Left renal cortex interstitium (tissue), 4 donors: ENCODE data around the gene SLC20A1. TPM values are rescaled to one million over a fixed set of nuclear protein-coding genes. Genes with fewer than 3 reads are reported as not detected.
"Not testable (repeated sequence)": the region's sequence is repeated elsewhere in the genome, so short reads cannot be mapped to it uniquely, and the experiment has no call there.

Experiments
- DNase-seq, 4 donors: peaks; one replicate each; pipeline ENCODE4 v3.0.0-alpha.2; 2013; ENCODE audit warnings: low read depth in 4 of 4, low spot score in 2 of 4, missing footprints in 1 of 4
- polyA plus RNA-seq, 4 donors: library from polyadenylated mRNA; unstranded; fragments of 120-200 nt; gene quantifications; one replicate each; pipeline ENCODE4 v1.2.1, GENCODE V29; 2013; ENCODE audit not compliant: insufficient read length in 4 of 4

Gene SLC20A1
- polyA plus RNA-seq, 4 donors: 40.5 to 53.9 (median 42.0) TPM

DNA sequence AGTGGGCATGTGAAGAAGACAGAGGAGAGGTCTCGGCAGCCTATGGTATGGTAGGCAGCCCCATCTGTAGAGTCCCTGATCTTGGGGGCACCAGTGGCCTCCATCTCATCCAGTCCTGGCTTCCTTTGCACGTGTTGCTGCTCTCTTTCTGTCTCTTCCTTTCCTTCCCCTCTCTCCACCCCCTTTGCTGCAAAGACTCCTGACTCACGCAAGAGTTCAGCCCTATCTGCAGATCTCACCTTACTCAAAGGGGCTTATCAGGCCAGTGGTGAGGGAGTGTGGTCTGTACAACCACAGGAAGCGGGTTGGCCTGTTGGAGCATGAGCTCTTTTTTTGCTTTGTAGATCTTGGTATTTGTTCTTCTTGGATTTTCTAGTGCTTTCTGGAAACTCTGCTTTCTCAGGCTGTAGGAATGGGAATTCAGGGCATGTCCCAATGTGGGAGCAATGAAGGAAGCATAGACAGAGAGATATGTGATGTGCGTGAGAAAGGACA lies 60.5 kb downstream of the SLC20A1 start:
- DNase-seq: no peak

DNA sequence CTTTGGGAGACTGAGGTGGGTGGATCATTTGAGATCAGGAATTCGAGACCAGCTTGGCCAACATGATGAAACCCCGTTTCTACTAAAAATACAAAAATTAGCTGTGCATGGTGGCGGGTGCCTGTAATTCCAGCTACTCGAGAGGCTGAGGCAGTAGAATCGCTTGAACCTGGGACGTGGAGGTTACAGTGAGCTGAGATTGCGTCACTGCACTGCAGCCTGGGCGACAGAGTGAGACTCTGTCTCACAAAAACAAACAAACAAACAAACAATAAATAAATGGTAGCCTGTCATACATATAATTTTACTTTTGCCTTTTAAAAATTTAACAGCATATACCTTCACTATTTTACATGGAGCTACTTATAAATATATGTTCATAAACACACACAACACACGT lies 61.2 kb downstream of the SLC20A1 start:
- DNase-seq: not testable (repeated sequence)

DNA sequence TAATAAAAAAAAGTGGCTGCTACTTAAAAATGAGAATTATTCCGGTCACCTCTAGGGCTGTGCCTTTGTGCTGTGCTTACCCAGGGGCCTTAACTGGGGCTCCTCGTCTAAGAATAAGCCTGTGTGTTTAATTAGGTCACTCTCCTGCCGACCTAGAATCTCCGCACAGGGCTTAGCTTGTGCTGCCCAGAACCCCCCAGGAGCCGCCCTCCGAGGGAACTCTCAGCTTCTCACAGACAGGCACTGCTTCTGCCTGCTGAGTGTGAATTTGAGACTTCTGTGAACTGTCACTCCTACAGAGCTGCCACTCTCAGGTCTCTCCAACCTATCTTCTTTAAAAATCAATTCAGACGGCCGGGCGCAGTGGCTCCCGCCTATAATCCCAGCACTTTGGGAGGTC lies 63.2 kb downstream of the SLC20A1 start:
- DNase-seq: no peak

DNA sequence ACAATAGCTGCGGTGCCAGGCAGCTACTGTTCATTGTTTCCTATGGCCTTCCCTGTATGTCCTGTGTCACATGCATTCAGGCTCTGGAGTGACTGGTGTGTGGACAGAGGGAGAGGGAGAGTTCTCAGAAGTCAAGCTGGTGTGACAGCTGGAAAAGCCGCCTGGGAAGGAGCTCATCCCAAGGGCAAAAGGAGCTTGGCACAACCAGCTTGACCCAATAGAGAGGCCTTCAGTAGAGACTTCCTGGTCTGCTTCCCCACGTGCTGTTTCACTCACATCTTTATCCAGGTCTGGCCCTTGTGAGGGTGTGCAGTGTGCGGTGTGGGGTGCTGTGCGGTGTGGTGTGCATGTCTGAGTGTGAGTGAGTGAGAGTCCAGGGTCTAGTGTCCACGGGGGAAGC lies 64.0 kb downstream of the SLC20A1 start:
- no peak for DNase-seq

DNA sequence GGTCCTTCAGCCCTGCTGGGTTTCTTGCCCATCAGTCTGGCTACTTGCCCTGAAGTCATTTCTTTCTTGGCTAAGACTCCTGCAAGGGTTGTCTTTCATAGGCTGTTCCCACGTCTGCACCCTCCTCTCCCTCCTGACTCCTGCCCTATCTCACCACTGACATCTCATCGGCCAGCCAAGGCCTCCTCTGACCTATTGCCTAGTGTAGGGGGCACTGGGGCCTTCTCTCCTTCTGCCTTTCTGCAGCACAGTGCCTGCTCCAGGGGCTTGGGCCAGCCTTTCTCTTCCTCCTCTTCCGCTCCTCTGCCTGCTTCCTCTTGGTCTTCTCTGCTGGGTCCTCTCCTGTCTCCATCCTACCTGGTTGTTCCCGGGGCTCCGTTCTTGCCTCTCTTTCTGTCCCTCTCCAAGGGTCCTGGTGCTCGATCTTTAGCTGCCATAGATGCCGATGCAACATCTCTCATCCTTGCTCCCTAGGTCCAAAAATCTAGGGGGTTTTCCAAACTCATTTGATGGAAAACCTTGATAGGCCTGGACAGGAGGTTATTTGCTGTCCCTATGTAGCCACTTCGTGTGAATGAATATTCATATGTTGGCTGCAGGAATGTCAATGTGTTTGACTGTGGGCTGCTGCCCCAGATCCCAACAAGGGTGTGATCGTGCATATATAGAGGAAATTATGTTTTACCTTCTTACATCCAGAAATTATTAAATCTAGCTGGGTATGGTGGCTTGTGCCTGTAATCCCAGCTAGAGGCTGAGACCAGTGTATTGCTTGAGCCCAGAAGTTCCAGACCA lies 65.4 kb downstream of the SLC20A1 start:
- no peak for DNase-seq

DNA sequence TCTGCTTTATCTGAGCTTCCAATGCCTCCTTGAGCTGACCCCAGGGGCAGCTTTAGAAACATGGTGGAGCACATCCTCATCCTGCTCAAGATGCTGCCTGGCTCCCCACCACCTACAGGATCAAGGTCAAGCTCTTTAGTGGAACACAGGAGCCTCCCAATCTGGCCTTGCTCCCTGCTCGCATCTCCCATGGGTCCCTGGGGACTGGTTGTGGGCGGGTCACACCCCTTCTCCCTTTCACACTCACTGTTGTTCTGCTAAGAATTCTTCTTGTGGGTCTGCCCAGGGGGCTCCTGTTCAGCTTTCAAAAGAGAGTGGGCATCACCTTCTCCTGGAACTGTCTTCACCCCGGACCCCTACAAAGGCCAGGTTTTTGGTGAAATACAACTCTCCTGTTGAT lies 66.7 kb downstream of the SLC20A1 start:
- no peak for DNase-seq

DNA sequence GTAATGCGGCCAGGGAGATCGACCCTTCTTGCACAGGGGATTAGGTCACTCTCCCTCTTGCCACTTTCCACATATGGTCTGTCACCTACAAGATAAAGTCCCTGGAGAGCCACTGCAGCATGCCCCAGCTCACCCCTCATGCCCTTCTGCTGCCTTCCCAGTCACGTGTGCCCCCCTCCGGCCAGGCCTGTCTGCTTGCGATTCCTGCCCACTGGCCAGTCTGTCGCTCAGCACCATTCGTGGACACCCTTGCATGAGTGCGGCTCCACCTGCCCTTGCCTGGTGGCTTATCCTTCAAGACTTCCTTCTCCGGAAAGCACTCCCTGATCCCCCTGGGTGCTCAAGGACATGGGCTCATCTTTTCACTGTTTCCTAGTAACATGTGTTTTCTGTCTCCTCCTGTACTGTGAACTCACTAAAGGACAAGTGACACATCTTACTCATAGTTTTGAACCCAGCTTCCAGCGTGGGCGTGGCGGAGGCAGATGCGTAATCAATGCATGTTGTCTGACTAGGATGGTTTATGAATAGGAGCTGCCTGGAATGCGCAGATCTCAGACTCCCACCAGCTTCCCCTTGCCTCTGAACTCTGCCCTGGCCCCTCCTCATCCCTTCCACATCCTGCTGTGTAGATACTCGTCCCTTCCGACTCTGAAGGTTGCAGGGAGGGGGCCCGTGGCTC lies 67.3 kb downstream of the SLC20A1 start:
- no peak for DNase-seq

Other genes with a start within 250 kb of the SLC20A1 start
- gene RGPD8, start 212.3 kb upstream of the SLC20A1 start, polyA plus RNA-seq: 1 to 10 TPM; 2.0 to 5.4 (median 3.6) TPM
- 10 to 100 TPM; 36.0 to 42.3 (median 38.5) TPM for gene TTL, start 163.8 kb upstream of the SLC20A1 start, polyA plus RNA-seq
- gene POLR1B, start 103.5 kb upstream of the SLC20A1 start, polyA plus RNA-seq: 10 to 100 TPM; 22.0 to 26.3 (median 23.0) TPM
- gene CHCHD5, start 61.3 kb upstream of the SLC20A1 start, polyA plus RNA-seq: 10 to 100 TPM; 23.0 to 44.6 (median 28.5) TPM
- gene NT5DC4, start 75.1 kb downstream of the SLC20A1 start, polyA plus RNA-seq: under 1 TPM; 0.05 to 0.20 (median 0.14) TPM
- gene CKAP2L, start 118.7 kb downstream of the SLC20A1 start, polyA plus RNA-seq: 10 to 100 TPM; 12.5 to 15.4 (median 13.8) TPM
- gene IL1A, start 138.6 kb downstream of the SLC20A1 start, polyA plus RNA-seq: under 1 TPM in 3 of 4 donors, not detected in 1; 0.08 to 0.14 (median 0.13) TPM
- 1 to 10 TPM in 1 of 4 donors, under 1 TPM in 3; 0.35 to 3.1 (median 0.60) TPM for gene IL1B, start 190.8 kb downstream of the SLC20A1 start, polyA plus RNA-seq